ENCODE data around the gene ZGLP1.

GRCh38 chr19:10317045-10317856, 7.6 kb upstream of the ZGLP1 start:
- TF ChIP-seq, protein P1, sequence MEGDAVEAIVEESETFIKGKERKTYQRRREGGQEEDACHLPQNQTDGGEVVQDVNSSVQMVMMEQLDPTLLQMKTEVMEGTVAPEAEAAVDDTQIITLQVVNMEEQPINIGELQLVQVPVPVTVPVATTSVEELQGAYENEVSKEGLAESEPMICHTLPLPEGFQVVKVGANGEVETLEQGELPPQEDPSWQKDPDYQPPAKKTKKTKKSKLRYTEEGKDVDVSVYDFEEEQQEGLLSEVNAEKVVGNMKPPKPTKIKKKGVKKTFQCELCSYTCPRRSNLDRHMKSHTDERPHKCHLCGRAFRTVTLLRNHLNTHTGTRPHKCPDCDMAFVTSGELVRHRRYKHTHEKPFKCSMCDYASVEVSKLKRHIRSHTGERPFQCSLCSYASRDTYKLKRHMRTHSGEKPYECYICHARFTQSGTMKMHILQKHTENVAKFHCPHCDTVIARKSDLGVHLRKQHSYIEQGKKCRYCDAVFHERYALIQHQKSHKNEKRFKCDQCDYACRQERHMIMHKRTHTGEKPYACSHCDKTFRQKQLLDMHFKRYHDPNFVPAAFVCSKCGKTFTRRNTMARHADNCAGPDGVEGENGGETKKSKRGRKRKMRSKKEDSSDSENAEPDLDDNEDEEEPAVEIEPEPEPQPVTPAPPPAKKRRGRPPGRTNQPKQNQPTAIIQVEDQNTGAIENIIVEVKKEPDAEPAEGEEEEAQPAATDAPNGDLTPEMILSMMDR (IDR thresholded peaks at IDR 0.05 in 2 of 3, conservative IDR thresholded peaks at IDR 0.05 in 1 of 3; ENCODE audit: borderline replicate concordance in 1 of 3, insufficient read depth in 1 of 3, low read depth in 2 of 3, low read length in 2 of 3): no peak
- no peak for TF ChIP-seq EZH2 (IDR thresholded peaks at IDR 0.05)
- TF ChIP-seq SP1 (IDR thresholded peaks at IDR 0.05; ENCODE audit: low read depth): no peak
- no peak for TF ChIP-seq POLR2A (IDR thresholded peaks at IDR 0.05; ENCODE audit: borderline replicate concordance, extremely low read depth, insufficient read depth, insufficient read length)
- no peak for TF ChIP-seq ELF1 (IDR thresholded peaks at IDR 0.05; ENCODE audit: borderline replicate concordance, low read depth)
- no peak for TF ChIP-seq CBX3 (IDR thresholded peaks at IDR 0.05; ENCODE audit: low read depth)
- no peak for TF ChIP-seq YY1 (IDR thresholded peaks at IDR 0.05; ENCODE audit: extremely low read depth, insufficient replicate concordance, low read depth, low read length)
- TF ChIP-seq POLR2AphosphoS5 (IDR thresholded peaks at IDR 0.05; ENCODE audit: low read depth, low read length): no peak
- no peak for TF ChIP-seq SIN3A (IDR thresholded peaks at IDR 0.05; ENCODE audit: low read depth)
- TF ChIP-seq CEBPB (IDR thresholded peaks at IDR 0.05; ENCODE audit: low read depth): no peak
- TF ChIP-seq RAD21 (IDR thresholded peaks at IDR 0.05; ENCODE audit: low read depth): no peak
- no peak for TF ChIP-seq ZFX (IDR thresholded peaks at IDR 0.05)

All from HCT116 (cell line).